Left lung (tissue), 10 donors: Measurements from ENCODE around the gene ZNF236. TPM values are rescaled to one million over a fixed set of nuclear protein-coding genes. Genes with fewer than 3 reads are reported as not detected.

Experiments used
- ATAC-seq: fragments of 200-7000 bp; cut with Tn5 transposase; one replicate; pipeline ENCODE4 v1.9.1; 2020; ENCODE audit warnings: moderate library complexity
- DNase-seq, 4 donors: peaks; one replicate each; pipeline ENCODE4 v3.0.0-alpha.2; 2013 to 2020
- H3K27ac ChIP-seq, 2 donors: fragments of 200-600 bp; sonication (generic) in 1 of 2; one replicate each; pipeline versions ENCODE4 v1.5.0 to v1.8.0; 2020 to 2021
- H3K27me3 ChIP-seq, 2 donors: fragments of 200-600 bp; sonication (generic) in 1 of 2; one replicate each; pipeline versions ENCODE4 v1.5.0 to v1.8.0; 2020 to 2021
- H3K36me3 ChIP-seq, 2 donors: fragments of 200-600 bp; sonication (generic) in 1 of 2; one replicate each; pipeline versions ENCODE4 v1.5.0 to v1.8.0; 2020 to 2021
- H3K4me1 ChIP-seq, 2 donors: fragments of 200-600 bp; one replicate each; pipeline ENCODE4 v1.8.0; 2021
- H3K4me3 ChIP-seq, 2 donors: fragments of 200-600 bp; sonication (generic) in 1 of 2; one replicate each; pipeline versions ENCODE4 v1.5.0 to v1.8.0; 2020 to 2021; ENCODE audit warnings: mild to moderate bottlenecking in 1 of 2
- H3K9me3 ChIP-seq, 2 donors: fragments of 200-600 bp; sonication (generic) in 1 of 2; one replicate each; pipeline versions ENCODE4 v1.5.0 to v1.8.0; 2020 to 2021
- intact Hi-C, 2 donors: fragments of 100-400 bp; cut with DNase I; formaldehyde crosslinking; loops; one replicate each; pipeline versions ENCODE4 v1.11.2 to v1.14.2; 2022
- polyA plus RNA-seq, 6 donors: library from polyadenylated mRNA; unstranded; fragments of 120-200 nt; gene quantifications; one replicate each; pipeline ENCODE4 v1.2.1, GENCODE V29; 2013; ENCODE audit not compliant: insufficient read length in 6 of 6
- total RNA-seq, 2 donors: library from RNA; stranded (reverse); fragmentation: NEBNext Ultra II Directional; extraction: Animal tissue kit (Norgen Biotek cat#: 25700); gene quantifications; one replicate each; pipeline ENCODE4 v1.2.1, GENCODE V29; 2021
- TF ChIP-seq, protein P1 (sequence below), 2 donors: fragments of 200-600 bp; sonication (generic) in 1 of 2; IDR thresholded peaks; one replicate each; pipeline versions ENCODE4 v1.5.0 to v1.8.0; 2021; ENCODE audit warnings: antibody characterized with exemption in 2 of 2
- donor health status: DM: no; HTN: yes; CAD: no.
- donor health status: DM: no; HTN: no; CAD: no.

ZNF236 gene
- total and polyA plus RNA-seq, 8 donors = 10.9 to 15.1 (median 12.5) TPM

GRCh38 chr18:76860411-76860810, 38.1 kb downstream of the ZNF236 start:
- Histone ChIP-seq H3K9me3 (no peaks in the 10 kb centered on the region), H3K27me3 (no peaks in the 10 kb centered on the region), H3K36me3 (peaks cover 0 to 45% of the 10 kb centered on the region in 2 donors), H3K27ac (no peak overlapping the region), H3K4me3 (no peak overlapping the region), H3K4me1 (no peaks in the 10 kb centered on the region)
- DNase-seq = no peak
- ATAC-seq = no peak
- TF ChIP-seq, protein P1, sequence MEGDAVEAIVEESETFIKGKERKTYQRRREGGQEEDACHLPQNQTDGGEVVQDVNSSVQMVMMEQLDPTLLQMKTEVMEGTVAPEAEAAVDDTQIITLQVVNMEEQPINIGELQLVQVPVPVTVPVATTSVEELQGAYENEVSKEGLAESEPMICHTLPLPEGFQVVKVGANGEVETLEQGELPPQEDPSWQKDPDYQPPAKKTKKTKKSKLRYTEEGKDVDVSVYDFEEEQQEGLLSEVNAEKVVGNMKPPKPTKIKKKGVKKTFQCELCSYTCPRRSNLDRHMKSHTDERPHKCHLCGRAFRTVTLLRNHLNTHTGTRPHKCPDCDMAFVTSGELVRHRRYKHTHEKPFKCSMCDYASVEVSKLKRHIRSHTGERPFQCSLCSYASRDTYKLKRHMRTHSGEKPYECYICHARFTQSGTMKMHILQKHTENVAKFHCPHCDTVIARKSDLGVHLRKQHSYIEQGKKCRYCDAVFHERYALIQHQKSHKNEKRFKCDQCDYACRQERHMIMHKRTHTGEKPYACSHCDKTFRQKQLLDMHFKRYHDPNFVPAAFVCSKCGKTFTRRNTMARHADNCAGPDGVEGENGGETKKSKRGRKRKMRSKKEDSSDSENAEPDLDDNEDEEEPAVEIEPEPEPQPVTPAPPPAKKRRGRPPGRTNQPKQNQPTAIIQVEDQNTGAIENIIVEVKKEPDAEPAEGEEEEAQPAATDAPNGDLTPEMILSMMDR (IDR thresholded peaks at IDR 0.05) = no peak
- intact Hi-C loops = no loop called here

DNA sequence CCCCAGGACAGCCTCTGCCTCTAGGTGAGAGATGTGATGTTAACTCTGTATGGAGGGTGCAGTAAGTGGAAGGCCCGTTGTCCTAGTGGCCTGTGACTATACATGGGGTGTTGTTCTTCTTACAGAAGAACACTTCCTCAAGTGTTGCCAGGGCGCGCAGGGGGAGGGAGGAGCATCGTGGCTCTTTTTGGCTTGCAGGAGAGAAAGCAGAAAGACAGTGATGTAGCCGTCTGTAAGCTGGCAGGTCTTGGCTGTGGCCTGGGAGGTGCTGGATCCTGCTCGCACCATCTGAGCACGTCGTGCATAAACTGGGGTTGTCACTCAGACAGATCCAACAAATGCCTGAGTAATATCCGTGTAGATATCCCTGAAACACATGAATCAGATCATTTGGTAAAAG, 44.3 kb downstream of the ZNF236 start:
- ATAC-seq = no peak
- Histone ChIP-seq H3K4me1 (no peaks in the 10 kb centered on the region), H3K9me3 (no peaks in the 10 kb centered on the region), H3K36me3 (peaks cover 0 to 46% of the 10 kb centered on the region in 2 donors), H3K27ac (no peak overlapping the region), H3K4me3 (no peak overlapping the region), H3K27me3 (no peaks in the 10 kb centered on the region)
- TF ChIP-seq, protein P1 (IDR thresholded peaks at IDR 0.05) = no peak
- no peak for DNase-seq
- intact Hi-C loops = no loop called here

GRCh38 chr18:76873311-76873710, 51.0 kb downstream of the ZNF236 start:
- TF ChIP-seq, protein P1 (IDR thresholded peaks at IDR 0.05) = no peak
- Histone ChIP-seq H3K27me3 (no peaks in the 10 kb centered on the region), H3K27ac (no peak overlapping the region), H3K4me1 (no peaks in the 10 kb centered on the region), H3K9me3 (no peaks in the 10 kb centered on the region), H3K36me3 (peaks cover 0 to 64% of the 10 kb centered on the region in 2 donors), H3K4me3 (no peak overlapping the region)
- intact Hi-C loops = no loop called here
- ATAC-seq (no peak), DNase-seq (no peak)

- DNase-seq = no peak
- ATAC-seq = no peak
- intact Hi-C loops = no loop called here
- Histone ChIP-seq H3K27ac (no peak overlapping the region), H3K4me1 (no peaks in the 10 kb centered on the region), H3K9me3 (no peaks in the 10 kb centered on the region), H3K4me3 (no peak overlapping the region), H3K36me3 (peaks cover 0 to 60% of the 10 kb centered on the region in 2 donors), H3K27me3 (no peaks in the 10 kb centered on the region)
- TF ChIP-seq, protein P1 (IDR thresholded peaks at IDR 0.05) = no peak
Observed at GRCh38 chr18:76873713-76874112, 51.4 kb downstream of the ZNF236 start.

DNA sequence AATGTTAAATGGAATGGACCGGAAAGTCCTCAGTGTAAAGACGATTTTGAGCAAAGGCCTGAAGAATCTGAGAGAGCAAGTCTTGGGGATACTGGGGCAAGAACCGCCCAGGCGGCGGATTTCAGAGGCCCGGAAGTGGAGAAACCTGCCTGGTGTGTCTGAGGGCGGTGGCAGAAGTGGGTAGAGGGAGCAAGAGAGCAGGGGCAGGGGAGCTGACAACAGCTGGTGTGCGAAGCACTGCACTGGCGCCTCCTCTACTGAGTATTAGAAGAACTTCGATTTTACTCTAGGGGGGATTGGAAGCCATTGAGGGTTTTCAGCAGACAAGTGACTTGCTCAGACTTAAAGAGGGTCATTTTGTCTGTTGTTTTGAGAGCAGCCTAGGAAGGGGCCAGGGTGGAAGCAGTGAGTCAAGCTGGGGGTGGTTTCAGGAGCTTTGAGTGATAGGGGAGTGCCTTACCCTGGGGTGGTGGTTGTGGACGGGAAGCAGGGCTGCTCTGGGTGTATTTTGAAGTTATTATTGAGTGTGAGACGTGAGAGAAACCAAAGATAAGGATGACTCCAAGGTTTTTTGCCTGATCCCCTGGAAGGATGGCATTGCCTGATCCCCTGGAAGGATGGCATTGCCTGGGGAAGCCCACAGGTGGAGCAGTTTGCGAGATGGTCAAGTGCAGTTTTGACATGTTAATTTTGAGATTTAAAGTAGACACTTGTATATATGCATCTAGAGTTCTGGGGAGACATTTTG, 52.5 kb downstream of the ZNF236 start:
- no peak overlapping the region for H3K4me3 ChIP-seq
- no peaks in the 10 kb centered on the region for H3K9me3 ChIP-seq
- intact Hi-C loops = no loop called here
- H3K4me1 ChIP-seq = no peaks in the 10 kb centered on the region
- no peak for DNase-seq
- no peaks in the 10 kb centered on the region for H3K27me3 ChIP-seq
- H3K27ac ChIP-seq = no peak overlapping the region
- ATAC-seq = peak; percentile 16
- TF ChIP-seq, protein P1 (IDR thresholded peaks at IDR 0.05) = no peak
- H3K36me3 ChIP-seq = peaks cover 0 to 50% of the 10 kb centered on the region in 2 donors
